Loucy (cell line): Measurements from ENCODE around the gene CLCN7.

Experiments used
- H2AFZ ChIP-seq: fragments of 200-600 bp; sonication (generic); 2 replicates; pipeline ENCODE4 v1.6.0; 2016; ENCODE audit warnings: antibody characterized with exemption, mild to moderate bottlenecking, low read length, moderate library complexity
- H3F3A ChIP-seq: fragments of 200-600 bp; 2 replicates; pipeline ENCODE4 v1.6.0; 2016; ENCODE audit warnings: antibody characterized with exemption, low read depth, mild to moderate bottlenecking
- H3K27me3 ChIP-seq: fragments of 200-600 bp; sonication (generic); 2 replicates; pipeline ENCODE4 v1.6.1; 2014; ENCODE audit warnings: low read length, mild to moderate bottlenecking; ENCODE audit not compliant: insufficient read depth, poor library complexity, severe bottlenecking
- H3K36me3 ChIP-seq: fragments of 200-600 bp; sonication (generic); 2 replicates; pipeline ENCODE4 v1.6.1; 2016; ENCODE audit warnings: low read length; ENCODE audit not compliant: insufficient read depth
- H3K4me1 ChIP-seq: fragments of 200-600 bp; sonication (generic); 2 replicates; pipeline ENCODE4 v1.5.1; 2014; ENCODE audit warnings: low read length, mild to moderate bottlenecking; ENCODE audit not compliant: insufficient read depth, poor library complexity, severe bottlenecking
- H3K4me2 ChIP-seq: fragments of 200-600 bp; sonication (generic); 2 replicates; pipeline ENCODE4 v1.6.0; 2014; ENCODE audit warnings: antibody characterized with exemption, low read length, low read depth, mild to moderate bottlenecking; ENCODE audit not compliant: poor library complexity, severe bottlenecking
- H3K4me3 ChIP-seq: fragments of 200-600 bp; sonication (generic); 2 replicates; pipeline ENCODE4 v1.5.1; 2014; ENCODE audit warnings: low read length, mild to moderate bottlenecking, mixed read lengths; ENCODE audit not compliant: poor library complexity, severe bottlenecking
- H3K79me2 ChIP-seq: fragments of 200-600 bp; sonication (generic); 2 replicates; pipeline ENCODE4 v1.6.1; 2014; ENCODE audit warnings: low read length; ENCODE audit not compliant: insufficient read depth
- H3K9ac ChIP-seq: fragments of 200-600 bp; sonication (generic); 2 replicates; pipeline ENCODE4 v1.6.0; 2014; ENCODE audit warnings: mild to moderate bottlenecking, low read depth, low read length, moderate library complexity; ENCODE audit not compliant: poor library complexity, severe bottlenecking
- H3K9me2 ChIP-seq: fragments of 200-600 bp; sonication (generic); replicated peaks from 2 replicates; pipeline ENCODE4 v1.6.1; 2016; ENCODE audit warnings: low read depth, low read length, mixed read lengths
- H3K9me3 ChIP-seq: fragments of 200-600 bp; sonication (generic); 2 replicates; pipeline ENCODE4 v1.6.1; 2014; ENCODE audit warnings: mild to moderate bottlenecking, antibody characterized with exemption, low read length, low read depth; ENCODE audit not compliant: insufficient read depth
- H4K20me1 ChIP-seq: fragments of 200-600 bp; sonication (generic); 2 replicates; pipeline ENCODE4 v1.6.0; 2014; ENCODE audit warnings: antibody characterized with exemption, low read length, mild to moderate bottlenecking; ENCODE audit not compliant: insufficient read depth, poor library complexity, severe bottlenecking
- EZH2phosphoT487 ChIP-seq: fragments of 200-600 bp; IDR thresholded peaks from 2 replicates; pipeline ENCODE4 v1.6.1; 2018; ENCODE audit warnings: antibody characterized with exemption, mild to moderate bottlenecking, moderate library complexity, borderline replicate concordance
- TF ChIP-seq, protein P1 (sequence below): fragments of 200-600 bp; sonication (generic); conservative IDR thresholded peaks from 2 replicates; pipeline ENCODE4 v1.5.1; 2014; ENCODE audit warnings: mild to moderate bottlenecking, antibody characterized with exemption, low read length

The CLCN7 gene

DNA sequence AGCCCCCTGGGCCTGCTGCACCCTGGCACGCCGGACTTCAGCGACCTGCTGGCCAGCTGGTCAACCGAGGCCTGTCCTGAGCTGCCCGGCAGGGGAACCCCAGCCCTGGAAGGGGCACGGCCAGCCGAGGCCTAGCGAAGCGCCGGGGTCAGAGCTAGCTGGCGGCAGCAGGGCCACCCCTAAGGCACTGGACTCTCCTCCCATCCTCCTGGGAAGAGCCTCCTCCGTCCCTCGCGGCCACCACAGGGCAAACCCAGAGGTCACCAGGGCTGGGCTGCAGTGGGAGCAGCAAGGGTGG is 41.6 kb downstream of the CLCN7 start:
- TF ChIP-seq EZH2phosphoT487: no peak
- TF ChIP-seq, protein P1, sequence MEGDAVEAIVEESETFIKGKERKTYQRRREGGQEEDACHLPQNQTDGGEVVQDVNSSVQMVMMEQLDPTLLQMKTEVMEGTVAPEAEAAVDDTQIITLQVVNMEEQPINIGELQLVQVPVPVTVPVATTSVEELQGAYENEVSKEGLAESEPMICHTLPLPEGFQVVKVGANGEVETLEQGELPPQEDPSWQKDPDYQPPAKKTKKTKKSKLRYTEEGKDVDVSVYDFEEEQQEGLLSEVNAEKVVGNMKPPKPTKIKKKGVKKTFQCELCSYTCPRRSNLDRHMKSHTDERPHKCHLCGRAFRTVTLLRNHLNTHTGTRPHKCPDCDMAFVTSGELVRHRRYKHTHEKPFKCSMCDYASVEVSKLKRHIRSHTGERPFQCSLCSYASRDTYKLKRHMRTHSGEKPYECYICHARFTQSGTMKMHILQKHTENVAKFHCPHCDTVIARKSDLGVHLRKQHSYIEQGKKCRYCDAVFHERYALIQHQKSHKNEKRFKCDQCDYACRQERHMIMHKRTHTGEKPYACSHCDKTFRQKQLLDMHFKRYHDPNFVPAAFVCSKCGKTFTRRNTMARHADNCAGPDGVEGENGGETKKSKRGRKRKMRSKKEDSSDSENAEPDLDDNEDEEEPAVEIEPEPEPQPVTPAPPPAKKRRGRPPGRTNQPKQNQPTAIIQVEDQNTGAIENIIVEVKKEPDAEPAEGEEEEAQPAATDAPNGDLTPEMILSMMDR: no peak
- H2AFZ ChIP-seq: no peak overlapping the region
- no peaks in the 10 kb centered on the region for H3K36me3 ChIP-seq
- no peaks in the 10 kb centered on the region for H4K20me1 ChIP-seq
- H3K79me2 ChIP-seq: no peaks in the 10 kb centered on the region
- H3K4me3 ChIP-seq: no peak overlapping the region
- H3K4me2 ChIP-seq: no peak overlapping the region
- H3K9ac ChIP-seq: no peak overlapping the region
- H3K4me1 ChIP-seq: no peaks in the 10 kb centered on the region
- H3K9me3 ChIP-seq: no peaks in the 10 kb centered on the region
- H3K9me2 ChIP-seq: no peaks in the 10 kb centered on the region
- no peaks in the 10 kb centered on the region for H3K27me3 ChIP-seq
- no peaks in the 10 kb centered on the region for H3F3A ChIP-seq

DNA sequence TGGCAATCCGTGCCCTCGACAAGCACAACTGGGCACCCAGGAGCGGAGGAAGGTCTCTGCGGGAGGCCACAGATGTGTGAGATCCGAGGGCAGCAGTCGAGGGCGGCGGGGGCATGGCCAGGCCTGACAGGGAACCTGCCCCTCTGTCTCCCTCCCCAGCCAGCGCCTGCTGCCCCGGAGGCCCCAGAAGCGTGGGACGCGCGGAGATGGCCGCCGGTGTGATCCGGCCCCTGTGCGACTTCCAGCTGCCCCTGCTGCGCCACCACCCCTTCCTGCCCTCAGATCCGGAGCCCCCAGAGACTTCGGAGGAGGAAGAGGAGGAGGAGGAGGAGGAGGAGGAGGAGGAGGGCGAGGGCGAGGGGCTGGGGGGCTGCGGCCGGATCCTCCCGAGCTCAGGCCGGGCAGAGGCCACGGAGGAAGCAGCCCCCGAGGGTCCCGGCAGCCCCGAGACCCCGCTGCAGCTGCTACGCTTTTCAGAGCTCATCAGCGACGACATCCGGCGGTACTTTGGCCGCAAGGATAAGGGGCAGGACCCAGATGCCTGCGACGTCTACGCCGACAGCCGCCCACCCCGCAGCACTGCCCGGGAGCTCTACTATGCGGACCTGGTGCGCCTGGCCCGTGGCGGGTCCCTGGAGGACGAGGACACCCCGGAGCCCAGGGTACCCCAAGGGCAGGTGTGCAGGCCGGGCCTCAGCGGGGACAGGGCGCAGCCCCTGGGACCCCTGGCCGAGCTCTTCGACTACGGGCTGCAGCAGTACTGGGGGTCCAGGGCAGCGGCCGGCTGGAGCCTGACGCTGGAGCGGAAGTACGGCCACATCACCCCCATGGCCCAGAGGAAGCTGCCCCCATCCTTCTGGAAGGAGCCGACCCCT is 42.2 kb downstream of the CLCN7 start:
- no peaks in the 10 kb centered on the region for H3K36me3 ChIP-seq
- TF ChIP-seq EZH2phosphoT487: no peak
- TF ChIP-seq, protein P1: no peak
- no peaks in the 10 kb centered on the region for H3K9me3 ChIP-seq
- H3K27me3 ChIP-seq: no peaks in the 10 kb centered on the region
- H3K4me3 ChIP-seq: no peak overlapping the region
- no peaks in the 10 kb centered on the region for H3K79me2 ChIP-seq
- H3K9me2 ChIP-seq: no peaks in the 10 kb centered on the region
- H4K20me1 ChIP-seq: no peaks in the 10 kb centered on the region
- no peak overlapping the region for H2AFZ ChIP-seq
- H3K4me1 ChIP-seq: no peaks in the 10 kb centered on the region
- H3F3A ChIP-seq: no peaks in the 10 kb centered on the region
- H3K9ac ChIP-seq: no peak overlapping the region
- no peak overlapping the region for H3K4me2 ChIP-seq

DNA sequence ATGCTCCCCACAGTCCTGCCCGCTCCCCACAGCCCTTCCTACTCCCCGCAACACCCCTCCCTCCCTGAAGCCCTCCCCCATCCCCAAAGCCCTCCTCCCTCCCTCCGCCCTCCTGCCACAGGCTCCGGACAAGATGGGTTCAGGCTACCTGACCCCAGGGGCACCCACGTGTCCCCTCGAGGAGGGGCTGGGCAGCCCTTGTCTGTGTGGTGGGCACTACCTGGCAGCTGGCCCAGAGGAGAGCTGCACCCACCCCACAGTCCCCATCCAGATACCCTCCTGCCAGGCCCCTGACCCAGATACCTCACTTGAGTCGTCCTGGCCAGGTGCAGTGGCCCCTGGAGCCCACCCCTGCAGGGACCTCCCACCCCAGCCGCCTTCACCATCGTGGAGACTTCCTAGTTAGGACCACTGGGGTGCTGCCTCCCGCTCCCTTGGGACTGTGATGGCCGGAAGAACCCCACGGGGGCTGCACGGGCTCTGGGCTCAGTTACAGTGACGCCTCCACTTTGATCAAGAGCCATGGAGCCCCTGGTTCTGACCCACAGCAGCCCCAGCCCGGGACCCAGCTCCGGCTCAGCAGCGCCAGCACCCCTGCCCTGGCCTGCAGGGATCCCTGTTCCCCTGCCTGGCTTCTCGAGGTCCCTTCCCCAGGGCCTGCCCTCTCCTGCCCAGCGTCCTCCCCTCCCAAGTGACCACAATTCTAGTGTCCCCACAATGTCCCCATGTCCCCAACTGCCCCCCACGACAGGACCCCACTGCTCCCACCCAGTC is 43.1 kb downstream of the CLCN7 start:
- no peaks in the 10 kb centered on the region for H3K36me3 ChIP-seq
- H4K20me1 ChIP-seq: no peaks in the 10 kb centered on the region
- no peaks in the 10 kb centered on the region for H3K27me3 ChIP-seq
- no peak overlapping the region for H3K9ac ChIP-seq
- no peaks in the 10 kb centered on the region for H3K4me1 ChIP-seq
- no peak overlapping the region for H2AFZ ChIP-seq
- H3F3A ChIP-seq: no peaks in the 10 kb centered on the region
- no peak overlapping the region for H3K4me2 ChIP-seq
- TF ChIP-seq EZH2phosphoT487: no peak
- TF ChIP-seq, protein P1: no peak
- no peaks in the 10 kb centered on the region for H3K79me2 ChIP-seq
- H3K4me3 ChIP-seq: no peak overlapping the region
- H3K9me3 ChIP-seq: no peaks in the 10 kb centered on the region
- no peaks in the 10 kb centered on the region for H3K9me2 ChIP-seq
